GM06990 (cell line): ENCODE measurements around the gene PICK1.

Source experiments
- DNase-seq: peaks from one replicate; pipeline ENCODE4 v3.0.0-alpha.2; 2011; ENCODE audit not compliant: insufficient read length; ENCODE audit errors: extremely low read depth
- H3K27me3 ChIP-seq: replicated peaks from 2 replicates; pipeline ENCODE4 v1.6.0; 2011; ENCODE audit warnings: low read length; ENCODE audit not compliant: control insufficient read depth, insufficient read depth
- H3K36me3 ChIP-seq: 2 replicates; pipeline ENCODE4 v1.5.1; 2011; ENCODE audit warnings: low read length; ENCODE audit not compliant: control insufficient read depth, insufficient read depth
- H3K4me3 ChIP-seq: replicated peaks from 2 replicates; pipeline ENCODE4 v1.5.1; 2011; ENCODE audit warnings: low read depth, mild to moderate bottlenecking, control low read depth, low read length
- TF ChIP-seq, protein P1 (sequence below): IDR thresholded peaks from 2 replicates; pipeline ENCODE4 v1.5.1; 2011; ENCODE audit warnings: low read length, control low read depth, mild to moderate bottlenecking, inconsistent platforms; ENCODE audit not compliant: insufficient read depth, poor library complexity, severe bottlenecking

PICK1 gene

GRCh38 chr22:38068641-38069371 is 11.6 kb downstream of the PICK1 start:
- Histone ChIP-seq H3K4me3 (no peak overlapping the region), H3K27me3 (no peaks in the 10 kb centered on the region), H3K36me3 (peaks cover 24% of the 10 kb centered on the region)
- TF ChIP-seq, protein P1, sequence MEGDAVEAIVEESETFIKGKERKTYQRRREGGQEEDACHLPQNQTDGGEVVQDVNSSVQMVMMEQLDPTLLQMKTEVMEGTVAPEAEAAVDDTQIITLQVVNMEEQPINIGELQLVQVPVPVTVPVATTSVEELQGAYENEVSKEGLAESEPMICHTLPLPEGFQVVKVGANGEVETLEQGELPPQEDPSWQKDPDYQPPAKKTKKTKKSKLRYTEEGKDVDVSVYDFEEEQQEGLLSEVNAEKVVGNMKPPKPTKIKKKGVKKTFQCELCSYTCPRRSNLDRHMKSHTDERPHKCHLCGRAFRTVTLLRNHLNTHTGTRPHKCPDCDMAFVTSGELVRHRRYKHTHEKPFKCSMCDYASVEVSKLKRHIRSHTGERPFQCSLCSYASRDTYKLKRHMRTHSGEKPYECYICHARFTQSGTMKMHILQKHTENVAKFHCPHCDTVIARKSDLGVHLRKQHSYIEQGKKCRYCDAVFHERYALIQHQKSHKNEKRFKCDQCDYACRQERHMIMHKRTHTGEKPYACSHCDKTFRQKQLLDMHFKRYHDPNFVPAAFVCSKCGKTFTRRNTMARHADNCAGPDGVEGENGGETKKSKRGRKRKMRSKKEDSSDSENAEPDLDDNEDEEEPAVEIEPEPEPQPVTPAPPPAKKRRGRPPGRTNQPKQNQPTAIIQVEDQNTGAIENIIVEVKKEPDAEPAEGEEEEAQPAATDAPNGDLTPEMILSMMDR: no peak
- no peak for DNase-seq

DNA sequence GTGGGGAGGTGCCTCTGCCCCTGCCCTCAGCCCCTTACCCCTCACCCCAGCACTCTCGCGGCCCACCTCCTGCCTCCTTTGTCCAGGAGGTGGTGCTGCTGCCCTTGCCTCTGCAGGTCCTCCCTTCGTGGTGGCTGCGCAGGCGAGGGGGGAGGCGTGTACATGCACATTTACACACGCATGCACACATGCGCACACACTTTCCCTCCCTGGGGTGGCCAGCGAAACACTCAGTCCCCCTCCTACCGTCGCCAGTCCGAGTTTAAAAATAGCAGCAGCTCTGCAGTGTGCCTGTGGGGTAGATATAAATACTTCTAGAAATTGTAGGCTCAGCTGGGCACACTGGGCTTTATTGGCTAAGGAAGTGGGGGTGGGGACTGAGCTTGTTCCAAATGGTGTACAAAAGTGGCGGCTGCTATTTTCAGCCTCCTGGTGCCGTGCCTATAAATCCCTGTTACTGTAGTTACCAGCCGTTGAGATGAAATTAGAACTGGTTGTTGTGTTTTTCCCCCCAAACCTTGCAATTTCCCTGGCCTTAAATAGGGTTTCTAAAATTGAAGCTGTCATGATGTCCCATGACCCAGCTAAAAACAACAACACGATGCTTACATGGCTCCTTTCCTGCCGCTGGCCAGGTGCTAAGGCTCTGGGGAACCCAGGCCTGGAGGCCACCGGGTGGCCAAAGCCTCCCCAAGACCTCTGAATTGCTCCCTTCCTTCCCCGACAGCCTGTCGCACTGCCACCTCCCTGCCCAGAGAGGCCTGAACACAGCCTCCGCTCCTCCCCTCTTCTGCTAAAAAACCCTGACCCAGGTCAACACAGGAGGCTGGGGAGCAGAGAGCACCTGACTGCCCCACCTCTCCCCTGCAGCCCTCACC is 12.4 kb downstream of the PICK1 start:
- Histone ChIP-seq H3K4me3 (no peak overlapping the region), H3K36me3 (peaks cover 25% of the 10 kb centered on the region), H3K27me3 (no peaks in the 10 kb centered on the region)
- TF ChIP-seq, protein P1: peak; percentile 47
- DNase-seq: no peak

- TF ChIP-seq, protein P1: no peak
Observed at GRCh38 chr22:38070250-38070921, 13.2 kb downstream of the PICK1 start.

DNA sequence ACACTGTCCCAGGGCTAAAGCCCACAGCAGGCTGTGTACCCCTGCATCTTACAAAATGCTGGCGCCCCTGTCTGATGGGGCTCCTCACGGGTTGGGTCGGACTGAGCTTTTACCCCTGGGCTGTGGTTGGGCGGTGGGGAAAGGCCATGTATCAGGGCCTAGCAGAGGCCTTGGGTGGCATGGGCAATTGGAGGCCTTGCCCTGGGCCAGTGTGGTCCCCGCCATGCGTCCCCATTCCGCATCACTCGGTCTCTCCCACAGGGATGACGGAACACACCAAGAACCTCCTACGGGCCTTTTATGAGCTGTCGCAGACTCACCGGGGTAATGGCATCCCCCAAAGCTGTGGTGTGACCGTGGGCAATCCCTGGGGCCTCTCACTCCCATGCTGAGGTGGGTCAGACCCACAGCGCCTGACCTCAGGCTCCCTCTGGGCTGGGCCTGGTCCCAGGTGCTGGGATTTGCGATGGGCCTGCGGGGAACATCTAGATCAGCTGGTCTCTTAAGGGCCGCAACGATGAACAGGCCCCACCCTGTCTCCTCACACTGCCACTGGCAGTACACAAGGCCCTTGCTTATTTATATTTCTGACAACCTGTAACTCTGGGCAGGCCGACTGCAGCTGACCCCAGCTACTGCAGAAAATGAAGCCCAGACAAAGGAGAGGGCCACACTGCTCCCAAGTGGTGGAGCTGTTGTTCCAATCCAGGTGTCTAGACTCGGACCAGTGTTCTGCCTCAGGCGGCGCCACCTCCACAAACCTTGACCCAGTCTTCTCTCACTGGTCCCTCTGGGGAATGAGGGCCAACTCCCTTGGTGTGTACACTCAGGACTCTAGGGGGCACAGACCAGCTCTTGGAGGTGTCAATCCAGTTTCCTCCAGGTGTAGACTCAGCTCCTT is 14.5 kb downstream of the PICK1 start:
- Histone ChIP-seq H3K36me3 (peaks cover 15% of the 10 kb centered on the region), H3K4me3 (no peak overlapping the region), H3K27me3 (no peaks in the 10 kb centered on the region)
- DNase-seq: no peak
- TF ChIP-seq, protein P1: no peak

More at GRCh38 chr22:38070250-38070921, 13.2 kb downstream of the PICK1 start:
- Histone ChIP-seq H3K4me3 (no peak overlapping the region), H3K36me3 (peaks cover 23% of the 10 kb centered on the region), H3K27me3 (no peaks in the 10 kb centered on the region)
- DNase-seq: no peak

DNA sequence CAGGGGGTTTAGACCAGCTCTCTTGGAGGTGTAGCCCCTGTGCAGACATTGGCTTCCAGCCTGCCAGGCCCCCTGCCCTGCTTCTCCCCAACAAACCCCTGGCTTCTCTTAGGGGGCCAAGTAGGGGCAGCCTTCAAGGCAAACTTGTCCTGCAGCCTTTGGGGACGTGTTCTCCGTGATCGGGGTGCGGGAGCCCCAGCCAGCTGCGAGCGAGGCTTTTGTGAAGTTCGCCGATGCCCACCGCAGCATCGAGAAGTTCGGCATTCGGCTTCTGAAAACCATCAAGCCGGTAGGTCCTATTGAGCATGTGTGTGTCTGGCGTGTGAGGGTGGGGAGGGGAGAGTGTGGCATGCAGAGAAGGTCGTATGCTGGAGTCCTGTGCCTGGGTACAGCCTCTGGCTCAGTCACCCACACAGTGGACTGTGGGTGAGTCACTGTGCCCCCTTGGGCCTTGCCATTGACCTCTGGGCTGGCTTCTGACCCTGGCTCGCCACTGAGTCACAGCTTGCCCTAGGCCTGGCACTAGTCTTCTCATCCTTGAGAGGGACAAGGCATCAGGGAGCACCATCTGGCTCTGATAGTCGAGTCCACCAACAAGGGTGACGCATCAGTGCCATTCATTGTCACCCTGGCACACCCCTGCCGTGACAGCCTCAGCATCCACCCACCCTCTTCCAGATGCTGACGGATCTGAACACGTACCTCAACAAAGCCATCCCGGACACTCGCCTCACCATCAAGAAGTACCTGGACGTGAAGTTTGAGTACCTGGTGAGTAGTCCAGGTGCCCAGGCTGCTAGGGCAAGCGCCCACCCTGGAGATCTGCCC is 15.3 kb downstream of the PICK1 start:
- Histone ChIP-seq H3K36me3 (peaks cover 15% of the 10 kb centered on the region), H3K27me3 (no peaks in the 10 kb centered on the region), H3K4me3 (no peak overlapping the region)
- TF ChIP-seq, protein P1: no peak
- DNase-seq: no peak
